GM15510 (cell line): ENCODE results near the gene FBXO38.

Experiments
- POLR2A ChIP-seq: IDR thresholded peaks from 3 replicates; pipeline ENCODE4 v1.6.1; 2011; ENCODE audit warnings: borderline replicate concordance; ENCODE audit not compliant: insufficient read length; ENCODE audit errors: extremely low read depth

FBXO38 gene

DNA sequence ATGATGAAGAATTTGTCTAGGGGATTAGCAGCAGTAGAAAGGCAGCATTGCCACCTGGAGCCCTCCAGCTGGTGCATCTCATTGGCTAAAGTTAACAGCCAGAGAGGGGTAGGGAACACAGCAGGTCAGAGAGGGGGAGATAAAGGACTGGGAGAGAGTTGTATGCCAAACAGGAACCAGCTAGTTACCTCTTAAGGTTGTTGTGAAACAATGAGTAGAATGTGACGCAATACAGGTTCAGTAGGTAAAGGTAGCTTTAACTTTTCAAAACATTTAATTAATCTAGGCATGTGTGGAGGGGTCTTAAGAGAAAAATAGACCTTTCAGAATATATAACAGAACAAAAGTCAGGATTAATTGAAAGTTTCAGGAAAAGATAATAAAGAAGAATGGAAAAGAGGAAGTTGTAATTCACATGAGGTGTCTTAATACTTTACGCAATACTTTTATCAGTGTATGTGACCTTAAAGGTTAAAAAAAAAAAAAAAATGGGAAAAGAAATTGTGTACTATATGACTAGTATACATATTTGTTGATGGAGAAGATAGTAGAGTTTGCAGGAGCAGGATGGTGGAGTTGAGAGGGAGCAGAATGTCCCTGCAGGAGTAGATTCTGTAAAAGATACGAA lies 14.3 kb downstream of the FBXO38 start:
- TF ChIP-seq POLR2A: no peak

DNA sequence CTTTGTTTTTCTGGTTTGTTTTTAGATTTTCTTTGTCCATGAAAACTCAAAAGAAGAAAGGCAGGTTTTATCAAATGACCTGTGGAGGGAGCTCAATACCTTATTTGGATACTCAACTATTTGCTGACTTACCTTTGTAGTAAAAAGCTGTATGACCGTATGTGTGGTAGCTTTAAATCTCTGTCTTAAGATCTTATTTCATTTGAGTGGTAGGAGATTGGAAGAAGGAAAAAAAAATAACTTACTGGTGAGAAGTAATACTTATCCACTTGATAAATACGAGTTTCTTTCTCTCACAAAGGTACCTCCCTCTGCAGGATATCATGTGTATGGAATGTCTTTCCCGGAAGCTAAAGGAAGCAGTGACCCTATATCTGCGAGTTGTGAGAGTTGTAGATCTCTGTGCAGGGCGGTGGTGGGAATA lies 15.0 kb downstream of the FBXO38 start:
- TF ChIP-seq POLR2A: no peak

DNA sequence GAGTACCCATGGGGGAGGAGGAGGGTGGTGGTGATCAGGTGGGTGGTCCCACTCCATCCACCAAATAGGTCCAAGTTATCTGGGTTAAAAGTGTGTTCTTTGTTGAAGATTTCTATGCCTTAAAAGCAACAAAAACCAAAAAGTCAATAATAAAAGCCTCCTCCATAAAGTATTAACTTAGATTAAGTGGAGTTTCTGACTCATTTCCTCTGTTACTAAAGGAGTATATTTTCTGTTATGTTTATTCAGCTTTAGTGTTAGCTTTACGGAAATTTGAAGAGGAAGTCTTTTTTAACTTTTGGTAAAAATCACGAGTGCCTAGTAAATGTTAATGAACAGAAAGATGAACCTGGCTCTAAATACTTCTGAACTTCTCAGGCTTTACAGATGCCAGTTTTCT lies 17.8 kb downstream of the FBXO38 start:
- TF ChIP-seq POLR2A: no peak

DNA sequence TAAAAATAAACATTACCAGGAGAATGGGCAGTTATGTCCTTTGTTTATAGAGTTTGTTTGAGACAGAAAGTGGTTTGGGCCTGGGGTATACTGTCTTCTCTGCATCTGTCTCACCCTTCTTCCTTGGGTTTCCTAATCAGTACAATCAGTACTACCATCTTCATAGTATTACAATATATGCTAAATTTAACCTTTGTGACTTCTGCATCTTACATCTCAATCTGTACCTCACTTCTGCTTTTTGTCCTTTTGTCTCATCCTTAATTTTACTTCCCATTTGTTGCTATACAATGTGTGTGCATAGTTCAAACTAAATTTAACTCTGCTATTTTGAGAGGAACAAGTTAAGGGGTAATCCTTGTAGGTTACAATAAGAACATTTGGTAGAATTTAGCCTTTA lies 19.6 kb downstream of the FBXO38 start:
- TF ChIP-seq POLR2A: no peak

DNA sequence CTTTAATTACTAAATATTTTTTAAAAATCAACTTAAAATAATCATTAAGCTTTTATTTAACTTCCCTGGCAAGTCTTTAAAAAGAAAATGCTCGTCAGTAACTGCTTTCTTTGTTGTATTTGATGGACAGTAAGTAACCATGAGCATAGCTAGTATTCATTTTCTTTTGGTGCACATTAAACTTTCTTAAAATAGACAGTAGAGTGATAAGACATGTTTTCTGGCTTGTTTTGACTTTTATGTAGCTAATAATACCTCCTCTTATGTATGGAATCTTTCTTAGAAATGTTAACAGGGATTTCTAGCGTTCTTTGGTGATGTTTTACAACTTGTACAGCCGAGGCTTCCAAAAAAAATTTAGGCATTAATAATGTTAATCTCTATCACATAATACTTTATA lies 22.6 kb downstream of the FBXO38 start:
- TF ChIP-seq POLR2A: no peak

DNA sequence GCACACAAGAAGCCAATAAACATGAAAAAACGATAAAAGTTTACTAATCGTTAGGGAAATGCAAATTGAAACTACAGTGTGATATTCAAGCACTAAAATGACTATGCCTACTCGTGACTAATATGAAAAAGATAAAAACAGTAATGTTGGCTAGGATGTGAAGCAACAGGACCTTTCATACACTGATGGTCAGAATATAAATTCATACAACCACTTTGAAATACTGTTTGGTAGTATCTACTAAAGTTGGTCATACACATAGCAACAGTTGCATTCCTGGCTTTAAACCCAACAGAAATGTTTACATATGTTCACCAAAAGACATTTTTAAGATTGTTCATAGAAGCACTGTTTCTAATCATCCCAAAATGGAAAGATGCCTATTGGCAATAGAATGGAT lies 24.3 kb downstream of the FBXO38 start:
- TF ChIP-seq POLR2A: no peak

DNA sequence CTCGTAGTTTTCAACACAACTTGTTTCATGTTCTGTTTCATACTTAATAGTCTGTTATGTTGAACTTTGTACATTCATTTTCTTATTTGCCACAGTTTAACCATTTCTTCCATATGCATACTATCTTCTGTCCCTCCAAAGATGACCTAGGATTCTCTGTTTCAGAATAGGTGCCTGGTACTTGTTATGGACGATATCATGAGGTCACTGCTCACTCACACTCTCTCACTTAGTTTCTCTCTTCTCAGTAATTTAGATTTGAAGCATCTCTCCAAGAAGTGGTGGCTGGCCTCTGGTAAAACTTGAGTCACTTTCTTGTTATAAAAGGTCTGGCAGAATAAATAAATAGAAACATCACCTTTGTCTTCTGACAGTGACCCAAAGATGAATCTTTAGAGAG lies 28.4 kb downstream of the FBXO38 start:
- no peak for TF ChIP-seq POLR2A

DNA sequence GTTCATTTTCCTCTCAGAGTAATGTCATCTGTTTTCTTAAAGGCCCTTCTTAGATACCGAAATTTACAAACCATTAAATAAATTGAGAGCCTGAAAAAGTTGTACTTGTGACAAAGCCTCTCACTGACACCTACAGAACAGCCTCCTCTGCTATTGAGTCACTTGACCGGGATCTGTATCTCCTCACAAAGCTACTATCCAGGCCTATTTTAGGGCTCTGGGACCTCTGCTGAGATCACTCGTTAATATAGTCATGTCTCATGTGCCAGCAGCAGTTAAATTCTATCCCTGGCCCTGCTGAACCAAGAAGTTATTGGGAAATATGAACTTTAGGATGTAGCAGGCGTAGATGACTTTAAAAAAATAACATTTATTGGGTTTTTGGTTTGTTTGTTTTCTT lies 31.1 kb downstream of the FBXO38 start:
- no peak for TF ChIP-seq POLR2A

DNA sequence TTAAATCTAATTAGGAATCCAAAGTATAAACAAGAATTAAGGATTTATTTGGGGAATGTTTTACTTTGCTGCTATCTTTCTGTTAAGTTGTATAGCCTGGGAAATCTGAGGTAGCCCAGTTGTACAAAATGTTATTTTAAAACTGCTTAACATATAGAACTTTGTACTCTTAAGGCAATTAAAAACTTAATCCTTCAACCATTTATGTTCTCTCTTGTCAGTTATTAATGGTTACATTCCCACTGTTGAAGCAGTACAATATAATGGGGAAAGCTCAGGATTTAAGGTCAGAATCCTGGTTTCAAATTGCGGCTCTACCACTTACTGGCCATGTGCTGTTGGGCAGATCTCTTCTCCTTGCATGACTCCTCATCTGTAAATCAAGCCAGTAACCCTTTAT lies 32.7 kb downstream of the FBXO38 start:
- TF ChIP-seq POLR2A: no peak

DNA sequence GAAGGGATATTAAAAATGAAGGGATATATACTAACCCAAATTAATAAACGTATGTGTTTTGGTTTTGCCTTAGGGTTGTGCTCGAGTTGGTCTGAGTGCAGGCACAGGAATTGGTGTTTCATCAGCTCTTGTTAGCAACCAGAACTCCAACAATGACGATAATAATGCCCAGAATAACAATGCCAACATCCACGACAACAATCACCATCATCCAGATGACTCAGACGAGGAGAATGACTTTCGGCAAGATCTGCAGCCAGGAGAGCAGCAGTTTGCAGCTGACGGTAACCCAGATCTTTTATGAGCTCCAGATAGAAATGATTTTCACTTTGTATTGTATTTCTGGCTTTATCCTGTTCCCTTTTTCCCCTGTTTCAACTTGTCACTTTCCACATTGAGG lies 33.2 kb downstream of the FBXO38 start:
- no peak for TF ChIP-seq POLR2A

DNA sequence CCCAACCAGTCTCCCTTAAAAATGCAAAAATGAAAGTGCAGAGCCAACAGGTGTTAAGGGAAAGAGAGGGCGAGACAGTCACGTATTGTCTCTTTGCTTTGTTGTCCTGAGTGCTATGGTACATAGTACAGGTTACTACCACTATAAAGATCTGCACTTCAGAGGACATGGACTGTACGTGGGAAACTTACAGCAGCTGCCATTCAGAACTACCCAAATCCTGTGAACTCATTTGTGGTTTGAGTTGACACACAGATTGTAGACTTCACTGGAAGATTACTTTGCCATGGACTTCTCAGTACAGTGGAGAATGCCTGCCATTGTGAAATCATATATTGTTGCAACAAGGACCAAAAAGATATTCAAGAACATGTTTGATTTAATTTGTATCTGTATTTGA lies 34.8 kb downstream of the FBXO38 start:
- TF ChIP-seq POLR2A: no peak

DNA sequence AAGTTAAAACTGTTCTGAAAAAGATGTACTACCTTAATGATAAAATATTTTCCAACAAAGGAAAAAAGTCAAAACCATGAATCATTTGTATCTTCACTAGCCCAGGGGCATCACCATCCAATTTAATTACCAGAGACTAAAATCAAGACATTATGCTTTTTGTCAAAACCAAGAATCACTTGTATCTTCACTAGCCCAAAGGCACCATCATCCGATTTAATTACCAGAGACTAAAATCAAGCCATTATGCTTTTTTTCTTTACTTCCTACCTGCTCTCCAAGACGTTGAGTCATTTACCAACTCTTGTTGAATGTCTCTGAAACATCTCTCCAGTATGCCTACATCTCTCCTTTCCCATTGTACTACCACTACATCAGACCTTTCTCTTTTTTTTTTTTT lies 37.9 kb downstream of the FBXO38 start:
- TF ChIP-seq POLR2A: no peak

DNA sequence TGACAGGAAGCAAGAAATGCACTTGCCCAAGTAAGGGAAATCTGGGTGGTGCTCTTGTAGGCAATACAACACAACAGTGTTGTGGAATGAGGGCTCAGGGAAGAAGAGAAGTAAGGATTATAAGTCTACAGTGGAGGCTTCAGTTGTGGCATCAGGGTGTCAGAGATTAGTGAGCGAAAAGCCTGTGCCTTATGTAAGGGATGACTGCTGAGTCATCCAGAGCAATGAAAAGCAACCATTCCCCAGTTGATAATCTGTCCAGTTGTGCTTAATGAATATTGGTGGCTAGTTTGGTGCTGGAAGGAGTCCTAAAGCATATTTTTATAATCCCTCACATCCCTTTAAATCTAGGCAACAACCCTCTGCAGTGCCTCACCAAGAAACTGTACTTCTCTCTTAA lies 42.0 kb downstream of the FBXO38 start:
- no peak for TF ChIP-seq POLR2A

DNA sequence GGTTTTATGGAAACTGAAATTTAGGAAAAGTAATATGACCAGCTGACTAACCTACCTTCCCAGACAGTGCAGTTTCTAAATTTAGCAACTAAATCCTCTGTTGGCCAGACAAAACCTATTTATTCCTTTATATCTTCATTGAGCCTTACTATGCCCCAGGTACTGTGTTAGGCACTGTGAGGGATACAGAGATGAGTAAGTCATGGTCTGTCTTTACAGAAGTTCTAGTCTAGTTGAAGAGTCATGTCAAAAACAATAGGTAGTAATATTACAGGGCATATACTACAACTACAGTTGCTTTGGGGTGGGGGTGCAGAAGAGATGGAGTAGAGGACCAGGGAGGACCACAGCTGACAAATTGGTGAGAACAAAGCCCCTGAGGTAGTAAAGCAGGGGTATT lies 42.8 kb downstream of the FBXO38 start:
- TF ChIP-seq POLR2A: no peak

DNA sequence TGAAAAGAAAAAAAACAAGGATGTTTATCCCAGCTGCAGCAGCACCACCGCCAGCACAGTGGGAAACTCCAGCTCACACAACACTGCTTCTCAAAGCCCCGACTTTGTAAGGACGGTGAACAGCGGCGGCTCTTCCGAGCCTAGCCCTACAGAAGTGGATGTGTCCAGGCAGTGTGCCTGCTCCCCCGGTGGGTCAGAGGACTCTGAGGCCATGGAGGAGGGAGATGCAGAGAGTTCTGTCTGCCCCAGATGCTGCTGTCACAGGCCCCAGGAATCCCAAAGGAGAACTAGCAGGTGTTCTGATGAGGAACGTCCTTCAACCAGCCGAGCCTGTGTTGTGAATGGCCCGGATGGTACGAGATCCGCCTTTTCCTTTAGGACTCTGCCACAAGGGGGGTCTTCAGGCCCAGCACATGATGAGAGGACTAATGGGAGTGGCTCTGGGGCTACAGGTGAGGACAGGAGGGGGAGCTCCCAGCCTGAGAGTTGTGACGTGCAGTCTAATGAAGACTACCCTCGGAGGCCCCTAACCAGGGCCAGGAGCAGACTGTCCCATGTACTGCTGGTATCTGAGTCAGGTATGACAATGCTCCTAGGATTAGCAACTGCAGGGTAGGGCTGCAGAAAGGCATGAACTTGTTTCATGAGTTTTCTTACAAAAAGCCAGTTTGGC lies 43.7 kb downstream of the FBXO38 start:
- TF ChIP-seq POLR2A: no peak

DNA sequence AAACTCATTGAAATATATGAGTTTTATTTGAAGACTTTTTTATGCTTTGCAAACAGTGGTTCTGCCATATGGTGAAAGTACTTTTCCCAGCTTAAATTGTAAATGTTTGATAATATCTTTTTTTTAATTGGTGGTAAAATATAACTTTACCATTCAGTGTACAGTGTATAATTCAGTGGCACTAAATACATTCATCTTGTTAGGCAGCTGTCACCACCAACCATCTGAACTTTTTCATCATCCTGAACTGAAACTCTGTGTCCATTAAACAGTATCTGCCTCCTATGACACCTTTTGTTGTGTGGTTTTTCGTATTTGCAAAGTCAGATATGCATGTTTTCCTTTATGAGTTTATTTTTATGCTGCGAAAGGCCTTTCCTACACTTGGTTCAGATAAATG lies 45.1 kb downstream of the FBXO38 start:
- TF ChIP-seq POLR2A: no peak
